Central memory CD4-positive, alpha-beta T cell (primary cell): ENCODE data around the gene PCDHB6.
"Not testable (repeated sequence)": the region's sequence is repeated elsewhere in the genome, so short reads cannot be mapped to it uniquely, and the experiment has no call there.

Experiments used
- DNase-seq: peaks from one replicate; pipeline ENCODE4 v3.0.0; 2022

Gene PCDHB6

DNA sequence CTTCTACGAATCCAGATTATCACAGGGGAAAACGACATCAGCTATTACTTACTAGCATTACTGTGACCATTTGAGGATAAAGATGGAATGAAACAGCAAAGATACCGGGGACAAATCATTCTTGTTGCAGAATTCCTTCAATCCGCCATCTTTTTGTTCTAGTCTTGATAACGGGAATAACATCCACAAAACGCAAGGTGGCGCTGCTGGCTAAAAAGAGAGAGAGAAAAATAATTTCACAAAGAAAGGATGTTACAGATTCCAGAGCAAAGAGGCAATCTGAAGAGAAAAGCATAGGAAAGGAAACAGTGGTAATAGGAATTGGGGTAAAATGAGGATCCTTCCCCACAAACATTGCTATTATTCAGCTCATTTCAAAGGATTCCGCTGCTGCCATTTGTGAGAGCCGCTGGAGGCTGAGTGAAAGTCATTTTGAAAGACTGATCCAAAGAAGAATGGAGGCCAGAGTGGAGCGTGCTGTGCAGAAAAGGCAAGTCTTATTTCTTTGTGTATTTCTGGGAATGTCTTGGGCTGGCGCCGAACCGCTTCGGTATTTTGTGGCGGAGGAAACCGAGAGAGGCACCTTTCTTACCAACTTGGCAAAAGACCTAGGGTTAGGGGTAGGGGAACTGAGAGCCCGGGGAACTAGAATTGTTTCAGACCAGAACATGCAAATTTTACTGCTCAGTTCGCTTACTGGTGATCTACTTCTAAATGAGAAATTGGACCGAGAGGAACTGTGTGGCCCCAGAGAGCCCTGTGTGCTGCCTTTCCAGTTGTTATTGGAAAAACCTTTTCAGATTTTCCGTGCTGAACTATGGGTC, 22.7 kb downstream of the PCDHB6 start, which contains the start of gene PCDHB7:
Gene PCDHB7 (plus strand): TSS at position 264 of the 824 bp plus-strand sequence. CDS start 192 bp downstream, at position 456.
- DNase-seq, result no peak

DNA sequence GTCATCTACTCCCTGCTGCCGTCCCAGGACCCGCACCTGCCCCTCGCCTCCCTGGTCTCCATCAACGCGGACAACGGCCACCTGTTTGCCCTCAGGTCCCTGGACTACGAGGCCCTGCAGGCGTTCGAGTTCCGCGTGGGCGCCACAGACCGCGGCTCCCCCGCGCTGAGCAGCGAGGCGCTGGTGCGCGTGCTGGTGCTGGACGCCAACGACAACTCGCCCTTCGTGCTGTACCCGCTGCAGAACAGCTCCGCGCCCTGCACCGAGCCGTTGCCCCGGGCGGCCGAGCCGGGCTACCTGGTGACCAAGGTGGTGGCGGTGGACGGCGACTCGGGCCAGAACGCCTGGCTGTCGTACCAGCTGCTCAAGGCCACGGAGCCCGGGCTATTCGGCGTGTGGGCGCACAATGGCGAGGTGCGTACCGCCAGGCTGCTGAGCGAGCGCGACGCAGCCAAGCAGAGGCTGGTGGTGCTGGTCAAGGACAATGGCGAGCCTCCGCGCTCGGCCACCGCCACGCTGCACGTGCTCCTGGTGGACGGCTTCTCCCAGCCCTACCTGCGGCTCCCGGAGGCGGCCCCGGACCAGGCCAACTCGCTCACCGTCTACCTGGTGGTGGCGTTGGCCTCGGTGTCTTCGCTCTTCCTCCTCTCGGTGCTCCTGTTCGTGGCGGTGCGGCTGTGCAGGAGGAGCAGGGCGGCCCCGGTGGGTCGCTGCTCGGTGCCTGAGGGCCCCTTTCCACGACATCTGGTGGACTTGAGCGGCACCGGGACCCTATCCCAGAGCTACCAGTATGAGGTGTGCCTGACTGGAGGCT, 24.6 kb downstream of the PCDHB6 start:
- DNase-seq, result not testable (repeated sequence)

DNA sequence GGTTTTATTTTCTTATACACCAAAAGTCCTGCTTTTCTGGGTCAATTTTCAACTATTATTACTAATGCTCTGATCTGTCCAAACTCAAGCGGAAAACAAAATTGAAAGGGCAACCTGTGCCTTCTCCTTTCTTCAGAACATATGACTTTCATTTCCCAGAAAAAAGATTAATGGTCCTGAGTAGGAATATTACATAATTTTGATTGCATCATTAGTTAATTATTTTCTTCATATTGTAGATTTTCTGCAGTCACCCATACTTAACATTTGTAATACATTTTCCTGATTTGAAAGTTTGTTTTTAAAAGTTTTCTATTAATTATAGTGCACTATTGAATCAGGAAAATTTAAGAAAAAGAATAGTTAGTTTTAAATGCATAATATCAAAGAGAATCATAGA, 26.1 kb downstream of the PCDHB6 start:
- DNase-seq, result no peak

DNA sequence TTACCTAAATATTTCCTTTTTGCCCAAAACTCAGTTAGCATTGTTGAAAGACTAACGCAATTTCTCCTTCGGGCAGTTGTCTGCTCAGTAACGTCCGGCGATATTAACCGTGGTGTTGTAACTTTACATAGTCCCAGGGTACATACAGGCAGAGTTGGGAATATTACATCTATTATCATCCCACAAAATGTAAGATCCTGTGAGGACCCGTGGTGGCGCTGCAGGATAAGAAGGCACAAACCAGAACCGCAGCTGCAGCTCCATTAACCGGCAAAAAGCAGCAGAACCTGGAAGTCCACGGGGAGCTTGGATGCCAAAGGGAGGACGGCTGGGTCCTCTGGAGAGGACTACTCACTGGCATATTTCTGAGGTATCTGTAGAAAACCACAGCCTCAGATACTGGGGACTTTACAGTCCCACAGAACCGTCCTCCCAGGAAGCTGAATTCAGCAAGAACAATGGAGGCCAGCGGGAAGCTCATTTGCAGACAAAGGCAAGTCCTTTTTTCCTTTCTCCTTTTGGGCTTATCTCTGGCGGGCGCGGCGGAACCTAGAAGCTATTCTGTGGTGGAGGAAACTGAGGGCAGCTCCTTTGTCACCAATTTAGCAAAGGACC, 27.8 kb downstream of the PCDHB6 start, which contains the start of gene PCDHB8:
Gene PCDHB8 (plus strand): TSS at position 214 of the 615 bp plus-strand sequence. CDS start 245 bp downstream, at position 459.
- DNase-seq, result not testable (repeated sequence)

DNA sequence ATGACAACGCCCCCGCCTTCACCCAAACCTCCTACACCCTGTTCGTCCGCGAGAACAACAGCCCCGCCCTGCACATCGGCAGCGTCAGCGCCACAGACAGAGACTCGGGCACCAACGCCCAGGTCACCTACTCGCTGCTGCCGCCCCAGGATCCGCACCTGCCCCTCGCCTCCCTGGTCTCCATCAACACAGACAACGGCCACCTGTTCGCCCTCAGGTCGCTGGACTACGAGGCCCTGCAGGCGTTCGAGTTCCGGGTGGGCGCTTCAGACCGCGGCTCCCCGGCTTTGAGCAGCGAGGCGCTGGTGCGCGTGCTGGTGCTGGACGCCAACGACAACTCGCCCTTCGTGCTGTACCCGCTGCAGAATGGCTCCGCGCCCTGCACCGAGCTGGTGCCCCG, 29.5 kb downstream of the PCDHB6 start:
- not testable (repeated sequence) for DNase-seq

DNA sequence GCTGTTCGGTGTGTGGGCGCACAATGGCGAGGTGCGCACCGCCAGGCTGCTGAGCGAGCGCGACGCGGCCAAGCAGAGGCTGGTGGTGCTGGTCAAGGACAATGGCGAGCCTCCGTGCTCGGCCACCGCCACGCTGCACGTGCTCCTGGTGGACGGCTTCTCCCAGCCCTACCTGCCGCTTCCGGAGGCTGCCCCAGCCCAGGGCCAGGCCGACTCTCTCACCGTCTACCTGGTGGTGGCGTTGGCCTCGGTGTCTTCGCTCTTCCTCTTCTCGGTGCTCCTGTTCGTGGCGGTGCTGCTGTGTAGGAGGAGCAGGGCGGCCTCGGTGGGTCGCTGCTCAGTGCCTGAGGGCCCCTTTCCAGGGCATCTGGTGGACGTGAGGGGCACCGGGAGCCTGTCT, 30.0 kb downstream of the PCDHB6 start:
- not testable (repeated sequence) for DNase-seq

DNA sequence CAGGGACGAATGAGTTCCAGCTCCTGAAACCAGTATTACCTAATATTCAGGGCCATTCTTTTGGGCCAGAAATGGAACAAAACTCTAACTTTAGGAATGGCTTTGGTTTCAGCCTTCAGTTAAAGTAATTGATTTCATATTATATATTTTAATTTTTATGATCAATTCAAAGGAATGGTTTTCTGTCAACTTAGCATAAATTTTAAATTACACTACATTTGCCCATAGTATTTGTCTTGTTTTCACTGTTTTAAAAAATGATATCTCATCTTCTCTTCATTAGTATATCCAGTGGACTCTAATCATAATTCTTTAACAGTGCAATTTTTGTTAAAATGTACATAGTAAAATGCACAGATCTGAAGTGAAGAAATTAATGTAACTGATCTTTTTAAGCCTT, 30.5 kb downstream of the PCDHB6 start:
- no peak for DNase-seq

DNA sequence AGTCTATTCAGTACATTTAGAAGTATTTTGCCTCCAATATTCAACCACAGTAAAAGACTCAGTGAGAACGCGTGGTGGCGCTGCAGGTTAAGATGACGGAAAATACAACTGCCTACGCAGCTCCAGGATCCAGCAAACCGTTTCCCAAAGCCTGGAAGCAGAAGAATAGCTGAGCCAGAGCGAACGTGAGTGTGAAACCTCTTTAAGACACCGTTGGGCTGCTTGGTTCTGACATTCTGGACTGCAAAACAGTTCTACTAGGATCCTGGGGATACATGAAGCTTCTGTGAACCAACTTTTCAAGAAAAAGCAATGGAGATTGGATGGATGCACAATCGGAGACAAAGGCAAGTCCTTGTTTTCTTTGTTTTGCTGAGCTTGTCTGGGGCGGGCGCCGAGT, 32.4 kb downstream of the PCDHB6 start, which contains the start of gene PCDHB16:
Gene PCDHB16 (plus strand): TSS at position 140 of the 400 bp plus-strand sequence. CDS start 173 bp downstream, at position 313.
- DNase-seq, result no peak

DNA sequence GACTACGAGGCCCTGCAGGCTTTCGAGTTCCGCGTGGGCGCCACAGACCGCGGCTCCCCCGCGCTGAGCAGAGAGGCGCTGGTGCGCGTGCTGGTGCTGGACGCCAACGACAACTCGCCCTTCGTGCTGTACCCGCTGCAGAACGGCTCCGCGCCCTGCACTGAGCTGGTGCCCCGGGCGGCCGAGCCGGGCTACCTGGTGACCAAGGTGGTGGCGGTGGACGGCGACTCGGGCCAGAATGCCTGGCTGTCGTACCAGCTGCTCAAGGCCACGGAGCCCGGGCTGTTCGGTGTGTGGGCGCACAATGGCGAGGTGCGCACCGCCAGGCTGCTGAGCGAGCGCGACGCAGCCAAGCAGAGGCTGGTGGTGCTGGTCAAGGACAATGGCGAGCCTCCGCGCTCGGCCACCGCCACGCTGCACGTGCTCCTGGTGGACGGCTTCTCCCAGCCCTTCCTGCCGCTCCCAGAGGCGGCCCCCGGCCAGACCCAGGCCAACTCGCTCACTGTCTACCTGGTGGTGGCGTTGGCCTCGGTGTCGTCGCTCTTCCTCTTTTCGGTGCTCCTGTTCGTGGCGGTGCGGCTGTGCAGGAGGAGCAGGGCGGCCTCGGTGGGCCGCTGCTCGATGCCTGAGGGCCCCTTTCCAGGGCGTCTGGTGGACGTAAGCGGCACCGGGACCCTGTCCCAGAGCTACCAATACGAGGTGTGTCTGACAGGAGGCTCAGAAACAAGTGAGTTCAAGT, 34.4 kb downstream of the PCDHB6 start:
- DNase-seq, result not testable (repeated sequence)

DNA sequence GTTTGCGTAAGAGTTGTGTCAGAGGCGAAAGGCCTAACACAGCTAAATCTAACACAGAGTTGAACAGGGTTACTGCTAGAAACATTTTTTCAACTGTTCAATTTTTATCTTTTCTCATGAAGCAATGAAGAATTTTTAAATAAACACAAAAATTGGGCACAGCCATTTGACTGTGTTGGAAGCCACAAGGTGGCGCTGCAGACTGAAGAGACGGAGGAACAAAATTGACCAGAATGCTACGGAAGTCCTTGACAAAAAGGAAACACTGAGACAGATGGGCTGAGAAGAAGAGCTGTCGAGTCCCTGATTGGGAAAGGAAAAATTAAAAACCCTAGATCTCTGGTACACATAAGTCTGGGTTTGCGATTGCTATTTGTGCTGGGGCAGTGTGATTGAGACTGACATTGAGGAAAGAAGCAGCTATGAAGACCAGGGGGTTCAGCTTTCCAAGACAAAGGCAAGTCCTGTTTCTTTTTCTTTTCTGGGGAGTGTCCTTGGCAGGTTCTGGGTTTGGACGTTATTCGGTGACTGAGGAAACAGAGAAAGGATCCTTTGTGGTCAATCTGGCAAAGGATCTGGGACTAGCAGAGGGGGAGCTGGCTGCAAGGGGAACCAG, 37.1 kb downstream of the PCDHB6 start, which contains the start of gene PCDHB9:
Gene PCDHB9 (plus strand): TSS at position 265 of the 616 bp plus-strand sequence. CDS start 158 bp downstream, at position 423.
- no peak for DNase-seq

DNA sequence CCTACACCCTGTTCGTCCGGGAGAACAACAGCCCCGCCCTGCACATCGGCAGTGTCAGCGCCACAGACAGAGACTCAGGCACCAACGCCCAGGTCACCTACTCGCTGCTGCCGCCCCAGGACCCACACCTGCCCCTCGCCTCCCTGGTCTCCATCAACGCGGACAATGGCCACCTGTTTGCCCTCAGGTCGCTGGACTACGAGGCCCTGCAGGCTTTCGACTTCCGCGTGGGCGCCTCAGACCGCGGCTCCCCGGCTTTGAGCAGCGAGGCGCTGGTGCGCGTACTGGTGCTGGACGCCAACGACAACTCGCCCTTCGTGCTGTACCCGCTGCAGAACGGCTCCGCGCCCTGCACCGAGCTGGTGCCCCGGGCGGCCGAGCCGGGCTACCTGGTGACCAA, 38.8 kb downstream of the PCDHB6 start:
- DNase-seq, result not testable (repeated sequence)

DNA sequence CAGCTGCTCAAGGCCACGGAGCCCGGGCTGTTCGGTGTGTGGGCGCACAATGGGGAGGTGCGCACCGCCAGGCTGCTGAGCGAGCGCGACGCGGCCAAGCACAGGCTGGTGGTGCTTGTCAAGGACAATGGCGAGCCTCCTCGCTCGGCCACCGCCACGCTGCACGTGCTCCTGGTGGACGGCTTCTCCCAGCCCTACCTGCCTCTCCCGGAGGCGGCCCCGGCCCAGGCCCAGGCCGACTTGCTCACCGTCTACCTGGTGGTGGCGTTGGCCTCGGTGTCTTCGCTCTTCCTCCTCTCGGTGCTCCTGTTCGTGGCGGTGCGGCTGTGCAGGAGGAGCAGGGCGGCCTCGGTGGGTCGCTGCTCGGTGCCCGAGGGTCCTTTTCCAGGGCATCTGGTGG, 39.3 kb downstream of the PCDHB6 start:
- DNase-seq, result not testable (repeated sequence)

DNA sequence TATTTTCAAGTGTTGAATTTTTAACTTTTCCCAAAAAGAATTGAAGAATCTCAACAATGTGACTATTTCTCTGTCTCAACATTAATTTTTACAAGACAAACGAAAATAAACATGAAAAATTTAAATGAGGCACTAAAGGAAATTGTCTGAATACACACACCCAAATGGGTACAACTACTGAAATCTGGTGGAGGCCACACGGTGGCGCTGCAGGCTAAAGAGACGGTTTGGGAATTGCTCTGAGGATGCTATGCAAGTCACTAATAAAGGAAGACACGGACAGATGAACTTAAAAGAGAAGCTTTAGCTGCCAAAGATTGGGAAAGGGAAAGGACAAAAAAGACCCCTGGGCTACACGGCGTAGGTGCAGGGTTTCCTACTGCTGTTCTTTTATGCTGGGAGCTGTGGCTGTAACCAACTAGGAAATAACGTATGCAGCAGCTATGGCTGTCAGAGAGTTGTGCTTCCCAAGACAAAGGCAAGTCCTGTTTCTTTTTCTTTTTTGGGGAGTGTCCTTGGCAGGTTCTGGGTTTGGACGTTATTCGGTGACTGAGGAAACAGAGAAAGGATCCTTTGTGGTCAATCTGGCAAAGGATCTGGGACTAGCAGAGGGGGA, 42.4 kb downstream of the PCDHB6 start, which contains the start of gene PCDHB10:
Gene PCDHB10 (plus strand): TSS at position 244 of the 616 bp plus-strand sequence. CDS start 200 bp downstream, at position 444.
- no peak for DNase-seq

DNA sequence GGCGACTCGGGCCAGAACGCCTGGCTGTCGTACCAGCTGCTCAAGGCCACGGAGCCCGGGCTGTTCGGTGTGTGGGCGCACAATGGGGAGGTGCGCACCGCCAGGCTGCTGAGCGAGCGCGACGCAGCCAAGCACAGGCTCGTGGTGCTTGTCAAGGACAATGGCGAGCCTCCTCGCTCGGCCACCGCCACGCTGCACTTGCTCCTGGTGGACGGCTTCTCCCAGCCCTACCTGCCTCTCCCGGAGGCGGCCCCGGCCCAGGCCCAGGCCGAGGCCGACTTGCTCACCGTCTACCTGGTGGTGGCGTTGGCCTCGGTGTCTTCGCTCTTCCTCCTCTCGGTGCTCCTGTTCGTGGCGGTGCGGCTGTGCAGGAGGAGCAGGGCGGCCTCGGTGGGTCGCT, 44.5 kb downstream of the PCDHB6 start:
- not testable (repeated sequence) for DNase-seq

DNA sequence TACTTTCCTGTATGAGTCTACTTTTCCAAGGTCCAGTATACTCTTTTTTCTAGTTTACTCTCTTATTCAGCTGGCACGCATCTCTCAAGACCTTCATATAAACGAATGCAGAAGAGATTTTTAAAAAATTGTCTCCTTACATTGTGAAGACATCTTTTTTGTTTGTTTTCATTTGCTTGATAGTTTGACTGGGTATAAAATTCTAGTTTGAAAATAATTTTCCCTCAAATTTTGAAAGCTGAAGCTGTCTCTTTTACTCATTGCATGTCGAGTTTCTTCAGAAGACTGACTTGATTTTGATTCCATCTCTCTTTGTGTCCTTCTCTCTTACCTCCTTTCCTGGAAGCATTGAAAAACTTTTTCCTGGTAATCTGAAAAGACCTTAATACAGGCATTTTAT, 46.5 kb downstream of the PCDHB6 start:
- DNase-seq, result no peak

DNA sequence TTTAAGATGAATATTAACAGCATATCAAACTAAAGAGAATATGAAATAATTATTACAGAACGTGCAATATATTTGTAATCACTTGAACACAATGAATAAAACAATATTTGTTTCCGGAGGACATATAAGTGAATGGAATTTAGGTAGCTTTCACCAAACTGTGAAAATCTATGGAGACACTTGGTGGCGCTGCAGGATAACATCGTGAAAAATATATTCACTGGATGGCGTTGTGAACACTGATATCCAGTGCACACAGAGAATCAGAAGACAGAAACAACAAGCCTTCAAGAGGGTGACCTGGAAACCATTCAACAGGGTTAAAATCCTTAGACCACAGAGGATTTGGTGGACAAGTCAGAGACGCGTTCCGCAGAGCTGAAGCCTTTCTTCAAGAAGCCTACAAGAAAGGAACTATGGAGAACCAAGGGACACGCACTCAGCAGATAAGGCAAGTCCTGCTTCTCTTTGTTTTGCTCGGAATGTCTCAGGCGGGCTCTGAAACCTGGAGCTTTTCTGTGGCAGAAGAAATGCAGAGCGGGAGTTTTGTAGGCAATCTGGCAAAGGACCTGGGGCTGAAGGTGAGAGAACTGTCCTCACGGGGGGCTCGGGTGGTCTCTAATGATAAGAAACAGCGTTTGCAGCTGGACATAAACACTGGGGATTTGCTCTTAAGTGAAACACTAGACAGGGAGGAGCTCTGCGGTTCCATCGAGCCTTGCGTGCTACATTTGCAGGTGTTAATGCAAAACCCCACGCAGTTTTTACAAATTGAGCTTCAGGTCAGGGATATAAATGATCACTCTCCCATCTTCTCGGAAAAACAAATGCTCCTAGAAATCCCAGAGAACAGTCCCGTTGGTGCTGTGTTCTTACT, 49.7 kb downstream of the PCDHB6 start, which contains the start of gene PCDHB11:
Gene PCDHB11 (plus strand): TSS at position 269 of the 877 bp plus-strand sequence. CDS start 148 bp downstream, at position 417.
- DNase-seq, result no peak

DNA sequence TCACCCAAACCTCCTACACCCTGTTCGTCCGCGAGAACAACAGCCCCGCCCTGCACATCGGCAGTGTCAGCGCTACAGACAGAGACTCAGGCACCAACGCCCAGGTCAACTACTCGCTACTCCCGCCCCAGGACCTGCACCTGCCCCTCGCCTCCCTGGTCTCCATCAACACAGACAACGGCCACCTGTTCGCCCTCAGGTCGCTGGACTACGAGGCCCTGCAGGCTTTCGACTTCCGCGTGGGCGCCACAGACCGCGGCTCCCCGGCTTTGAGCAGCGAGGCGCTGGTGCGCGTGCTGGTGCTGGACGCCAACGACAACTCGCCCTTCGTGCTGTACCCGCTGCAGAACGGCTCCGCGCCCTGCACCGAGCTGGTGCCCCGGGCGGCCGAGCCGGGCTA, 51.3 kb downstream of the PCDHB6 start:
- DNase-seq, result not testable (repeated sequence)

DNA sequence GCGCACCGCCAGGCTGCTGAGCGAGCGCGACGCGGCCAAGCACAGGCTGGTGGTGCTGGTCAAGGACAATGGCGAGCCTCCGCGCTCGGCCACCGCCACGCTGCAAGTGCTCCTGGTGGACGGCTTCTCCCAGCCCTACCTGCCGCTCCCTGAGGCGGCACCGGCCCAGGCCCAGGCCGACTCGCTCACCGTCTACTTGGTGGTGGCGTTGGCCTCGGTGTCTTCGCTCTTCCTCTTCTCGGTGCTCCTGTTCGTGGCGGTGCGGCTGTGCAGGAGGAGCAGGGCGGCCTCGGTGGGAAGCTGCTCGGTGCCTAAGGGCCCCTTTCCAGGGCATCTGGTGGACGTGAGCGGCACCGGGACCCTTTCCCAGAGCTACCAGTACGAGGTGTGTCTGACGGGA, 51.8 kb downstream of the PCDHB6 start:
- DNase-seq, result not testable (repeated sequence)
